PC-9 (cell line): Measurements from ENCODE around the gene RAB42. TPM values are rescaled to one million over a fixed set of nuclear protein-coding genes. Genes with fewer than 3 reads are reported as not detected.
A peak's percentile ranks its signal among the peaks of the same experiment; 100 is the strongest.
"Not testable (repeated sequence)": the region's sequence is repeated elsewhere in the genome, so short reads cannot be mapped to it uniquely, and the experiment has no call there.

Experiments used
- BruUV-seq: library from RNA; stranded (reverse); fragments of 400-500 nt; replicated peaks from 2 replicates; lab custom pipeline; 2021; lab: Mats Ljungman, UMichigan
- CTCF ChIA-PET: fragments of 300-600 bp; sonication (Branson Sonifier 250); formaldehyde crosslinking; loops from one replicate; lab custom pipeline; 2022; ENCODE audit warnings: antibody characterized with exemption; lab: Charles Lee
- POLR2A ChIA-PET: fragments of 300-600 bp; sonication (Branson Sonifier 250); formaldehyde crosslinking; loops from one replicate; lab custom pipeline; 2022; ENCODE audit warnings: antibody characterized with exemption; ENCODE audit not compliant: unreplicated experiment; lab: Charles Lee
- DNase-seq, 2 experiments: peaks; one replicate each; pipeline versions ENCODE4 v3.0.0 to v3.0.0-alpha.2; 2015 to 2022; ENCODE audit warnings: mixed read lengths in 1 of 2
- H2AFZ ChIP-seq: fragments of 200-600 bp; sonication (generic); 2 replicates; pipeline ENCODE4 v1.8.1; 2017; ENCODE audit warnings: antibody characterized with exemption
- H3F3A ChIP-seq: fragments of 200-600 bp; sonication (generic); 2 replicates; pipeline ENCODE4 v1.8.1; 2017; ENCODE audit warnings: antibody characterized with exemption, mild to moderate bottlenecking, low read depth; ENCODE audit not compliant: insufficient read depth
- H3K27ac ChIP-seq: fragments of 200-600 bp; sonication (generic); 2 replicates; pipeline ENCODE4 v1.6.1; 2016; ENCODE audit warnings: mixed run types
- H3K27me3 ChIP-seq: fragments of 200-600 bp; sonication (generic); 2 replicates; pipeline ENCODE4 v1.6.1; 2016; ENCODE audit warnings: low read depth, mixed run types; ENCODE audit not compliant: insufficient read depth
- H3K36me3 ChIP-seq: fragments of 200-600 bp; sonication (generic); 2 replicates; pipeline ENCODE4 v1.6.1; 2016; ENCODE audit warnings: low read depth, mixed run types
- H3K4me1 ChIP-seq: fragments of 200-600 bp; sonication (generic); replicated peaks from 2 replicates; pipeline ENCODE4 v1.6.1; 2016; ENCODE audit warnings: mixed run types; ENCODE audit not compliant: insufficient read depth
- H3K4me2 ChIP-seq: fragments of 200-600 bp; sonication (generic); 2 replicates; pipeline ENCODE4 v1.6.1; 2017; ENCODE audit warnings: mixed run types
- H3K4me3 ChIP-seq: fragments of 200-600 bp; sonication (generic); 2 replicates; pipeline ENCODE4 v1.6.1; 2016; ENCODE audit warnings: mixed run types
- H3K79me2 ChIP-seq: fragments of 200-600 bp; sonication (generic); 2 replicates; pipeline ENCODE4 v1.6.1; 2017; ENCODE audit warnings: low read depth, mixed run types
- H3K9me2 ChIP-seq: fragments of 200-600 bp; sonication (generic); 2 replicates; pipeline ENCODE4 v1.8.1; 2017; ENCODE audit warnings: mild to moderate bottlenecking; ENCODE audit not compliant: insufficient read depth
- H3K9me3 ChIP-seq: fragments of 200-600 bp; sonication (generic); 2 replicates; pipeline ENCODE4 v1.8.1; 2016; ENCODE audit warnings: low read depth; ENCODE audit not compliant: insufficient read depth
- H4K20me1 ChIP-seq: fragments of 200-600 bp; sonication (generic); 2 replicates; pipeline ENCODE4 v1.8.1; 2017; ENCODE audit not compliant: insufficient read depth
- EZH2 ChIP-seq: fragments of 200-600 bp; sonication (generic); IDR thresholded peaks from 2 replicates; pipeline ENCODE4 v1.8.0; 2017; ENCODE audit warnings: antibody characterized with exemption, low read depth
- intact Hi-C: fragments of 100-400 bp; cut with micrococcal nuclease; formaldehyde crosslinking; loops from one replicate; pipeline ENCODE4 v1.10.0; 2022; ENCODE audit not compliant: unreplicated experiment
- total RNA-seq: library from RNA; stranded (reverse); gene quantifications from 2 replicates; pipeline ENCODE4 v1.2.3, GENCODE V29; 2021
- TF ChIP-seq, protein P1 (sequence below): fragments of 200-600 bp; sonication (generic); conservative IDR thresholded peaks from 2 replicates; pipeline ENCODE4 v1.6.1; 2017; ENCODE audit warnings: mixed run types, antibody characterized with exemption, mild to moderate bottlenecking, moderate library complexity

RAB42 gene
- total RNA-seq, 1 experiment from 2014 or later: 7.6 TPM

DNA sequence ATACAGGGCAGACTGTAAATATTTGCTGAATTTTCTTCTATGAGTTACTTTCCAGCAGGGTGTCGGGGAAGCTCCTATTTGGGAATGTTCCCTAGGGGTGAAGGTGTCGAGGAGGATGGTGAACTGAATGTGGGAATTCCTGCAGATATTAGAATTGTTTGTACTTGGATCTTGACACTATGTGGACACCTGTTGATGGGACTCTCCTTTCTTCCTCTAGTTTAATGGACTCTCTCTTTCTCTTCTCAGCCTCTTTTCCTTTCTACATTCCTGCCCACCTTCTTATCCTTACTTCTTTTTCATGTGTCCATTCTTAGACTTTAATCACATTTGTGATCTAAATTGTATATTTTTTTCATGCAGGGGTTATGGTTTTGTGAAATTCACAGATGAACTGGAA, 25.1 kb upstream of the RAB42 start:
- H4K20me1 ChIP-seq: no peaks in the 10 kb centered on the region
- no peaks in the 10 kb centered on the region for H3K36me3 ChIP-seq
- BruUV-seq: no TSS peak
- DNase-seq: no peak
- no peak overlapping the region for H3K4me2 ChIP-seq
- no peaks in the 10 kb centered on the region for H3F3A ChIP-seq
- POLR2A ChIA-PET: interaction anchor here (0.6 kb wide), 1 partner anchor 9 kb away, joined by 10 read pairs; no protein-coding TSS in a partner anchor
- H3K27ac ChIP-seq: no peak overlapping the region
- H3K27me3 ChIP-seq: no peaks in the 10 kb centered on the region
- no peaks in the 10 kb centered on the region for H3K9me3 ChIP-seq
- no peaks in the 10 kb centered on the region for H3K9me2 ChIP-seq
- intact Hi-C loops: no loop called here
- no peak overlapping the region for H2AFZ ChIP-seq
- H3K4me3 ChIP-seq: no peak overlapping the region
- H3K4me1 ChIP-seq: no peaks in the 10 kb centered on the region
- TF ChIP-seq, protein P1, sequence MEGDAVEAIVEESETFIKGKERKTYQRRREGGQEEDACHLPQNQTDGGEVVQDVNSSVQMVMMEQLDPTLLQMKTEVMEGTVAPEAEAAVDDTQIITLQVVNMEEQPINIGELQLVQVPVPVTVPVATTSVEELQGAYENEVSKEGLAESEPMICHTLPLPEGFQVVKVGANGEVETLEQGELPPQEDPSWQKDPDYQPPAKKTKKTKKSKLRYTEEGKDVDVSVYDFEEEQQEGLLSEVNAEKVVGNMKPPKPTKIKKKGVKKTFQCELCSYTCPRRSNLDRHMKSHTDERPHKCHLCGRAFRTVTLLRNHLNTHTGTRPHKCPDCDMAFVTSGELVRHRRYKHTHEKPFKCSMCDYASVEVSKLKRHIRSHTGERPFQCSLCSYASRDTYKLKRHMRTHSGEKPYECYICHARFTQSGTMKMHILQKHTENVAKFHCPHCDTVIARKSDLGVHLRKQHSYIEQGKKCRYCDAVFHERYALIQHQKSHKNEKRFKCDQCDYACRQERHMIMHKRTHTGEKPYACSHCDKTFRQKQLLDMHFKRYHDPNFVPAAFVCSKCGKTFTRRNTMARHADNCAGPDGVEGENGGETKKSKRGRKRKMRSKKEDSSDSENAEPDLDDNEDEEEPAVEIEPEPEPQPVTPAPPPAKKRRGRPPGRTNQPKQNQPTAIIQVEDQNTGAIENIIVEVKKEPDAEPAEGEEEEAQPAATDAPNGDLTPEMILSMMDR: no peak
- TF ChIP-seq EZH2: no peak
- CTCF ChIA-PET: no interaction called here
- H3K79me2 ChIP-seq: no peaks in the 10 kb centered on the region

GRCh38 chr1:28571911-28572310, 20.2 kb upstream of the RAB42 start:
- H2AFZ ChIP-seq: no peak overlapping the region
- POLR2A ChIA-PET: no interaction called here
- H3K4me1 ChIP-seq: peaks cover 4% of the 10 kb centered on the region
- H3K79me2 ChIP-seq: no peaks in the 10 kb centered on the region
- H3K27ac ChIP-seq: no peak overlapping the region
- H3K4me3 ChIP-seq: no peak overlapping the region
- H3K36me3 ChIP-seq: no peaks in the 10 kb centered on the region
- no peak for DNase-seq
- CTCF ChIA-PET: no interaction called here
- no peaks in the 10 kb centered on the region for H3K9me3 ChIP-seq
- no peaks in the 10 kb centered on the region for H4K20me1 ChIP-seq
- peaks cover 6% of the 10 kb centered on the region; the same call in 1 of the 2 replicates for H3F3A ChIP-seq
- no peak overlapping the region for H3K4me2 ChIP-seq
- TF ChIP-seq, protein P1: no peak
- no peak for TF ChIP-seq EZH2
- H3K9me2 ChIP-seq: no peaks in the 10 kb centered on the region
- intact Hi-C loops: no loop called here
- no peaks in the 10 kb centered on the region for H3K27me3 ChIP-seq
- BruUV-seq: no TSS peak

- POLR2A ChIA-PET: interaction anchor here (1.0 kb wide), 1 partner anchor 9 kb away, joined by 6 read pairs; no protein-coding TSS in a partner anchor
Observed at GRCh38 chr1:28572891-28573290, 19.2 kb upstream of the RAB42 start.

More at GRCh38 chr1:28572891-28573290, 19.2 kb upstream of the RAB42 start:
- H3K9me2 ChIP-seq, H3K4me1 ChIP-seq, H3K27me3 ChIP-seq, H3K4me3 ChIP-seq, H2AFZ ChIP-seq, H3K9me3 ChIP-seq, intact Hi-C loops, H4K20me1 ChIP-seq, H3K4me2 ChIP-seq, BruUV-seq, H3K36me3 ChIP-seq, H3K79me2 ChIP-seq: not testable (repeated sequence)
- CTCF ChIA-PET: interaction anchor here (0.6 kb wide), 1 partner anchor 609 kb away, joined by 3 read pairs; the partner anchor contains the start of gene SRSF4
- Histone ChIP-seq H3K27ac (peak overlapping the region; percentile 61), H3F3A (peaks cover 16% of the 10 kb centered on the region)
- peak; percentile 55 to 67 for DNase-seq
